ENCODE results near the gene VWA5A.
"Not testable (repeated sequence)": the region's sequence is repeated elsewhere in the genome, so short reads cannot be mapped to it uniquely, and the experiment has no call there.

Gene VWA5A

DNA sequence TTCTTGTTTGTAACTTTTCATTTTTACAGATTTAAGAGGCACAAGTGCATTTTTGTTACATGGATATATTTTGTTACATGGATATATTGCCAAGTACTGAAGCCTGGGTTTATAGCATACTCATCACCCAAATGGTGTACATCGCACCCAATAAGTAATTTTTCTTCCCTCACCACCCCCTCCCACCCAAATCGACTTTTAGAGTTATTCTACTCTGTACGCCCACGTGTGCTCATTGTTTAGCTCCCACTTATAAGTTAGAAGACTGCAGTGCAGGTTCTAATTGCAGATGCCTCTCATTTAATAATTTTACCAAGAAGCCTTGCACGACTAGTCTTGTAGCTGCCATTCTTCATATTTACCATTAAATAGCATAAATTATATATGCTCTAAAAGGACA lies 20.5 kb upstream of the VWA5A start:
- no peak for DNase-seq (ENCODE audit: low read depth)

DNA sequence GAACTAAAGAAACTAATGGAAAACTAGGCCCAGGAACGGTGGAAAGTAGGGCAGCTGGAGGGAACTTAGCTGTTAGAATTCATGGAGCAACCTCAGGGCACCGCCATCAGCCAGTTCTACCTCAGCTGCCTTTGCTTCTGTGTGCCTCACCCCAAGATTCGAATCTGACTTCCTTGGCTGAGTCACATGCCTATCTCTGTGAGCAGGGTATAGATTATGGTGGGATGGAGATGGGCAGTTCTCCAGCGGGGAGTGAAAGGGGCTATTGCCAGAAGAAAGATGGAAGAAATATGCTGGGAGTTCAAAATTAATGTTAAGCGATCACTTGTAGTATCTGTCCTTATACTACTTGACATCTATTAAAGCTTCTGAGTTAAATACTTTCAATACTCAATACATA lies 18.9 kb upstream of the VWA5A start:
- DNase-seq (ENCODE audit: low read depth), result no peak

DNA sequence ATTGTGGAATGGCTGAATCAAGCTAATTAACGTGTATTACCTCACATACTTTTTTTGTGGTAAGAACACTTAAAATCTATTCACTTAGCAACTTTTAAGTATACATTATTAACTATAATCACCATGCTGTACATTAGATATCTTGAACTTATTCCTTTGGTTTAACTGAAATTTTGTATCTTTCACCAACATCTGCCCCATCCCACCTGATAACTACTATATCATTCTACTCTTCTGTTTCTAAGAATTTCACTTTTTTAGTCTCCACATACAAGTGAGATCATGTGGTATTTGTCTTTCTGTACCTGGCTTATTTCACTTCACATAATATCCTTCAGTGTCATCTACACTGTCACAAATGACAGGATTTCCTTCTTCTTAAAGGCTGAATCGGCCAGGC lies 17.1 kb upstream of the VWA5A start:
- DNase-seq (ENCODE audit: low read depth), result no peak

DNA sequence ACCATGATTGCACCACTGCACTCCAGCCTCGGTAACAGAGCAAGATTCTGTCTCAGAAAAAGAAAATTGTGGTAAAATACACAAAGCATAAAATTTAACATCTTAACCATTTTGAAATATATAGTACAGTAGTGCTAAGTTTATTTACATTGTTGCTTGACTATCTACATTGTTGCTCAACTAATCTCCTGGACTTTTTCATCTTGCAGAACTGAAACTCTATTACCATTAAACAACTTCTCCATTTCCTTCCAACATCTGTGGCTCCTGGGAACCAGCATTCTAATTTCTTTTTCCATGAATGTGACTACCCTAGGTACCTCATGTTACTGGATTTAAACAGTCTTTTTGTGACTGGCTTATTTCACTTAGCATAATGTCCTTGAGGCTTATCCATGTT lies 13.5 kb upstream of the VWA5A start:
- no peak for DNase-seq (ENCODE audit: low read depth)

DNA sequence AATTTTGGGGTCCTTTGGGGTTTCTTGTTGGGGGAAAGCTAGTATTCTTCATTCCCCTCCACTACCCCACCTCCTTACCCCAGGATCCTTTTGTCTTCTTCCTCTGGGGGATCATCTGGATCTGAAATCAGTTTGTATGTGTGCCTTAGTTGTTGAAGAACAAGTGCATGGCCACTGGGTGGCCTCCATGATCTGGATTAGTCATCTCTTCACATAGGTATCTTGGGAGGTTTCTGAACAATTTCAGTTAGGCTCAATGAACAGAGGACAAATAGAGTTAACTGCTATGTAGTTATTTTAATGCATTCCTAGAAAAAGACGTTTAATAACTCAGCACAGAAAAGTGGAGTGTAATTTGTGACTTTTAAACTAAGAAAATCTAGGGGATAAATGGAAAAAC lies 7.1 kb upstream of the VWA5A start:
- no peak for DNase-seq (ENCODE audit: low read depth)

DNA sequence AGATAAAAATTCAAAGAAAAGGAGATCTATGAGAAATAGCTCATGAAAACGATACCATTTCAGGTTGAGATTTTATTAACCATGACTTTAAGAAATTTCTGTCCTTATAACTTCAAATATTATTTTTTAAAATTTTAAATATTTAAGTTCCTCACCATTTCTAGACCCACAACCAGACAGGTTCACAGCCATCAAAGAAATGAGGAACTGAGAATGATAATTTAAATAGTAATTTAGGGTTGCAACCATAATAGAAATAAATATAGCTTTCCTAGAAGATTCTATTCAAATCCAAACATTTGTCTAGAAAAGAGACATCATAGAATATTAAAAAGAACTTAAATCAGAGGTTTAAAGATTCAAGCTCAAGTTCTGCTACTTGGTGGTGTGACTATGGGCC lies 5.9 kb upstream of the VWA5A start:
- no peak for DNase-seq (ENCODE audit: low read depth)

DNA sequence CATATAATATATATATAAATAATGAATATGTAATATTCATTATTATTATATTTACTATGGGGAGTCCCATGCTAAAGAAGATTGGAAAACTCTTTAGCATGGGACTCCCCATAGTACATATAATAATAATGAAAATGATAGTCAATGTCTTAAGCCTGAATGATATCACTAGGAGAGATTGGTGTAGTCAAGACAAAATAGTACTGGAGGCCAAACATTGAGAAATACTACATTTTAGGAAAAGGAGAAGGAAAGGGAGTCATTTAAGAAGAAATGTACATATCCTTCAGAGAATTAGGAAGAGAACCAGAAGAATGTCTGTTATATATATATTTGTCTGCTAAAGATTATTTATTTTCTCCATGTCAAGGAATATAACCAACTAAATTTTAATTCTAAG lies 5.0 kb upstream of the VWA5A start:
- DNase-seq (ENCODE audit: low read depth), result no peak

DNA sequence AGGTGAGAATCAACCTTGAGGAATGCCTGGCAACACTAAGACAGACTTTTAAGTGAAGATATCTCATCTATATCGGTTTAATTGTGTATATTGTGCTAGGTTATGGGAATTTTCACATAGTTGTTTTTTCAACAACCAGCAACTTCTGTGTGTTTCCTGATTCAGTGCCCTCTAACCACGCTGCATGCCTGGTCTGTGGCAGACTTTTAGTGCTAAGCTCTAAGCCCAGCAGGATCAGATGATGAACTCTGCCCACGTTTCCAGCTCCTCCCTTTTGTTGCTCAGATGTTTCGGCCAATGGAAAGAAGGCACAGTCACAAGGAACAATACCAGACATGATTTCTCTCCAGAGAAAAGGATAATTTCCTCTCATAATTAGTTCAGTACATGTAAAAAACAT lies 1.4 kb upstream of the VWA5A start:
- DNase-seq (ENCODE audit: low read depth), result no peak

DNA sequence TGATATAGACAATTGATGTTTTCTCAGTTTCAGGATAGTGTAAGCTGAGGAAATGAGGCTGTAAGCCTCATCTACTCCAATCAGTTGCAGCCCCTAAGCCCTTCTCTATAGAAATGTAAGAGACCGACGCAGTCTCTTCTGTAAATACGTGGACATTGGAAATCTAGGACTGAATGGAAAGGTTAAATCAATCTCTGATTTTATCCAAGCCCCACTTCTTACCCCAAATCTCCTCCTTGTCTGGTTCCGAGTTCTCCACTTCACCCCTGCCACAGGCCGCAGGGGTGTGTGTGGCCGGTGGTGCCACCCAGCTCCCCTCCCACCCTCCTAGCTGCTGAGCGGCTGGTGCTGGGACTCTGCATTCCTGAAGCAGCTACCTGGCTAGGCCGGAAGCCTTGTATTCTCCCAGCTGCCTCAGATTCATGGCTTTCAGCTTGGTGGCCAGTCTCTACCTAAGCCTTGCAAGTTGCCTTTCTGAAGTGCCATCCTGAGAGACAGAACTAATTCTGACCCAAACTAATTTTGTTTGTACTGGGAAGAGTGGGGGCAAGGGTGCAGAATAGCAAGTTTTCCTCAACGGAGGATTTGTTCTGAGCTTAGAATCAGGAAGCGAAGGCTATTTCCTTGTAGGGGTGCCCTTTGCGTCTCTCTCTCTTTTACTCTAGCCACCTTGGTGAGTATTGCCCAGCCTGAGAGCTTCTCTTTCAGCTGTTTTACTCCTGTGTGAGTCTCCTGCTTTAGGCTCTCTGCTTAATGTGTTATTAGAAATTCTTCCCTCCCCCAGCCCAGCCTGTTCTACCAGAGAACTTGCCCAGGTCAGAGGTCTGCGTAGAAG lies 749 bp downstream of the VWA5A start:
- no peak for DNase-seq (ENCODE audit: low read depth)

DNA sequence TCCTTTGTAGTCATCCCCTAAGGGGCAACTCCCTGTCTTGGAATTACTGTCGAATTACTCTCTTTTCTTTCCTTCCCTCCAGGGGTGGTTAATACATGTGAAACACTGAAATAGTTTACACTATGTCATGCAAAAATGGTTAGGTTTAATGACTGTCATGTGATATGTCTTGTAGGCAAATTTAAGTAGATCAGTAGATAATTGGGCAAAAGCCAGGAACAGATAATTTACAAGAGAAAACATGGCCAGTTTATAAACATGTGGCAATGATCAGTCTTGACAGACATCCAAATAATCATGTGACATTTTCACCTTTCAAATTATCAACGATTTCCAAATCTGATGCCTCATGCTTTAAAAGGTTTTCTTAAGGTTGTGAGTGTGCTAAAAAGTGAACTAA lies 3.9 kb downstream of the VWA5A start:
- no peak for DNase-seq (ENCODE audit: low read depth)

DNA sequence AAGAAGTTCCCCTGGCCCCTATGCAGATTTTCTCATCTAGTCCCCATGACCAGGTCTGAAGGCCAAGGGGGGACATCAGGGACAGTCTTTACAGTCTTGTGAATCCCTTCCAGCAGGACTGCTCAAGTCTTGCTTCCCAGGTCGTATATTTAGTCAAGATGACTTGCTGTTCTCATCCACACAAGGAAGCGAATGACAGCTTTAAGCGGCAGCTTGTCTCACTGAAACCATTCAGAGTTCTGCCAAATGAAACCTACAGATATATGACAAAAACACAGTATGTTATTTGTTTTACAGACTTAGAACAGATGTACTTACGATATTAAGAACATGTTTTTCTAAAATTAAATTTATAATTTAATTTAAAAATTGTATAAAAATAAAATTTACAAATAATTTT lies 5.6 kb downstream of the VWA5A start:
- DNase-seq (ENCODE audit: low read depth), result no peak

DNA sequence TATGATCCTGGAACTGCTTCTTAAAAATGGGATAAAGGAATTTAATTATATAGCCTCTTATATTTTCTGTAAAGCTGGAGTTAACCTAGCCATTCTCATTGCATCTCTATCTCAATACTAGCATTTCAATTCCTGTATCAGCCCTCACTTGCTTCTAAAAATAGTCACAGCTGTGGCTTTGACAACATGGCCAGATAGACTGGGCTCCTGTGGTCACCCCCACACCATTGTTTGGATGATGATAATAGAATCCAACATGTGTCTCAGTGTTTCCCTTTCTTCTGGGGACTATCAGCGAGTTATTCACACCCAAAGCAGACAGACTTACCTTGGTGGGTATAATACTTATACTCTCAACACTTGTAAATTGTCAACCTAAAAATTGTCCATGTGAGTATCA lies 6.9 kb downstream of the VWA5A start:
- no peak for DNase-seq (ENCODE audit: low read depth)

DNA sequence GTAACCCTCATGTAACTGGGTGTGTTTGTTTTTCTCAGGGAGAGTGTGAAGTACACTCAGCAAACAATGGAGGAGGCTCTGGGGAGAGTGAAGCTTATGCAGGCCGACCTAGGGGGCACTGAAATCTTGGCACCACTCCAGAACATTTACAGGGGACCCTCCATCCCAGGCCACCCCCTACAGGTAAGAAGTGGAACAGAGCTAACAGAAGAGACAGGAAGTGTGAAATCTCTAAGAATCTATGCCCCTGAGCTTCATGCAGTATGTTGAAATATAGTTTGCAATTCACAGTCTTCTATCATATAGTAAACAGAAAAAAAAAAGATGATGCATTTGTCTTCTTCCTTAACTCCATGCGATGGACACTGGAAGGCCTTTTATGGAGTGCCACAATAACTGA lies 8.4 kb downstream of the VWA5A start:
- DNase-seq (ENCODE audit: low read depth), result no peak

DNA sequence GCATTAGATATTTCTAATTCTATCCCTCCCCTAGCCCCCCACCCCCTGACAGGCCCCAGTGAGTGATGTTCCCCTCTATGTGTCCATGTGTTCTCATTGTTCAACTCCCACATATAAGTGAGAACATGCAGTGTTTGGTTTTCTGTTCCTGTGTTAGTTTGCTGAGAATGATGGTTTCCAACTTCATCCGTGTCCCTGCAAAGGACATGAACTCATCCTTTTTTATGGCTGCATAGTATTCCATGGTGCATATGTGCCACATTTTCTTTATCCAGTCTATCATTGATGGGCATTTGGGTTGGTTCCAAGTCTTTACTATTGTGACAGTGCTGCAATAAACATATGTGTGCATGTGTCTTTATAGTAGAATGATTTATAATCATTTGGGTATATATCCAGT lies 11.9 kb downstream of the VWA5A start:
- DNase-seq (ENCODE audit: low read depth), result not testable (repeated sequence)

DNA sequence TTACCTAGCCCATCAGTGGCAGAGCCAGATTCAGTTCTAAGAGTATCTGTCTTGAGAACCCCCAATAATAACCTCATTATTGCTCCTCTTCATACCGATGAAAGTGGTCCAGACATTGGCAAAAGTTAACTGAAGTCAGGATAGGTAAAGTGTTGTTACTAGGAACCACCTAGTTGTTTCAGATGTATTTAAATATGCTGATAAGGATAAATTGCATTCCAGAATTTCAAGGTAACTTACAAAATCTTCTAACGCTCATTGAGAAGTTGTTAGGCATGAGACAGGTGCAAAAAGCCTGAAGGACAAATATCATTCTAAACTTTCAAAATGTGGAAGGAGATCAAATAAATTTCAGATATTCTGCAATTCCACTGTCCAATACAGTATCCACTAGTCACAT lies 27.8 kb downstream of the VWA5A start:
- no peak for DNase-seq (ENCODE audit: low read depth)

DNA sequence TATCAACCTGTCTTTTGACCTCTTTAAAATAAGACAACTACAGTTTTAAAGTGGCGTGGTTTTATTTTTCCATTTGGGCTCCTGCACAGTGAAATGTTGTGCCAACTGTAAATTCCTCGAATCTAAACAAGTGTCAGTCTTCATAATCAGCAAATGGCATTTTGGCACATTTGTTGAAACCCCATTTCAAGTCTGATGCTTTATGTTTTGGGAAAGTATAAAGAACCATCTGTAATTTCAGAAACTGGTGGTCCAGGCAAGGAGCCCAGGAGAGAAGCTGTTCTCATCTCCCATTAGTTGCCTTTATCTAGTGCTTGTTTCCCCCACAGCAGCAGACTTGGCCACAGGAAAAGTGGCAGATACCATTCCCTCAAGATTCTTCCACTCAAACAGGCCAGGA lies 32.7 kb downstream of the VWA5A start:
- no peak for DNase-seq (ENCODE audit: low read depth)

DNA sequence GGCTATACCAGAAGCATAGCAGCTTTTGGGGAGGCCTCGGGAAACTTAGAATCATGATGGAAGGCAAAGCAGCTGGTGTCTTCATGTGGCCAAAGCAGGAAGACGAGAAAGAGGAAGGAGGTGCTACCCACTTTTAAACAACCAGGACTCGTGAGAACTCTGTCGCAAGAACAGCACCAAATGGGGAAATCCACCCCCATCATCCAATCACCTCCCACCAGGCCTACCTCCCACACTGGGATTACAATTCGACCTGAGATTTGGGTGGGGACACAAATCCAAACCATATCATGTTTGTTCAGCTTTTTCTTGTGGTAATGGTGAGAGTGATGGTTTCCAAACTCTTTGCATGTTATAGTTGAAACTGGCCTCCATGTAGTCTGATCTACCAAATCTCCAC lies 35.4 kb downstream of the VWA5A start:
- no peak for DNase-seq (ENCODE audit: low read depth)

DNA sequence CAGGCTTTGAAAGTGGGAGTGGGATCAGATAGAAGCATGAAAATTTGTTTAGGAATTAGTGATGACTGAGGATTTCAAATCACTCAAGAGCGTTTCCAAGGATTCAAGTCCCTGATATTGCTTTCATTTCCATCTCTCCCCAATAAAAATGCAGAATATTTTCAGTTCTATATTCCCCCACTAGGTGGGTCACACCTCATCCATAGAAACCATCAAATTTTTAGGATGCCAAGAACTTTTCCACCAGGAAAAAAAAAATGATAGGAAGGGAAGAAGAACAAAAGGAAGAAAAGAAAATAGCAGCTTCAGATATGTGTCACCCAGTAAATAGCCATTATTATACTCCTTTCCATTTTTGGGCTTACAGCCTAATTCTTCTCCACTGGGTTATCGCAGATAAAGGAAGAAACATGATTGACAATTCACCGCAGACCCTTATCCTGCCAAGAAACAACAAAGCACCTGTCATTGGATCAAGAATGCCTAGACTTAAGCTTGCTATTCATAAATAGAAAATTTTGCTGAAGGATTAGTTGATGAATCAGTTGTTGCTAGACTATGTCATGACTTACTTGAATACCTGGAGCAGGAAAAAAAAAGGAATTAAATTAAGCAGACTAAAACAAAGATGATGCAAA lies 37.6 kb downstream of the VWA5A start:
- no peak for DNase-seq (ENCODE audit: low read depth)

DNA sequence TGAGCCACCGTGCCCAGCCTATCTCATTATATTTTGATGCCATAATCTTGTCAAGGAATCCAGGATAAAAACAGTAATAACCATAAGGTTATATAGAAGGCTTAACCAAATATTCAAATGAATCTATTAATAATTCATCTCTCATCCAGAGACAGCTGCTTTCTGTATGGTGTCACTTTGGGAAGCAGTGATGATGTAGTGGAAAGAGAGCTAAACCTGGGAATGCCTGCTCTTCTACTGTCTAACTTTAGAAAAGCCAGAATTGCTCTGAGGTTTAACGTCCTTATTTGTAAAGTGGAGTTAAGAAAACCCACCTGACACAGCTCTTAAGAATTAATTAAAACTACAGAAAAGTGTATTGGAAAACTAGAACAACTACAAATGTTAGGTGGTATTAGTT lies 38.6 kb downstream of the VWA5A start:
- DNase-seq (ENCODE audit: low read depth), result no peak

DNA sequence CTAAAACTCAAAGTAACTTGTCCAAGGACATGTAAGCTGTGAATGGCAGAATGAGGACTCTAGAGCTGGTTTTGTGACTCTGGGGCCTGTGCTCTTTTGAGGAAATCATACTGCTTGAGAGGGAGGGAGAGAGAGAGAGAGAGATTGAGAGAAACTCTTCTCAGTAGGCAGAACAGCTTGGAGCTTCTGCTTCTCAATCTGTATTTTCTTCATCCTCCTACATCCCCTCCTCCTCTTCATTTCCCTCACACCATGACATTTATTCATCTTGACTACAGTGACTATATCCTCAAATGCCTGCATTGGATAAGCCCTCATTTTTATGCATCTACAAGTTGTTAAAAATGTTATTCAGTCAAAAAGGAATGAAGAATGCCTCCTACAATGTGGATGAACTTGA lies 44.2 kb downstream of the VWA5A start:
- no peak for DNase-seq (ENCODE audit: low read depth)

DNA sequence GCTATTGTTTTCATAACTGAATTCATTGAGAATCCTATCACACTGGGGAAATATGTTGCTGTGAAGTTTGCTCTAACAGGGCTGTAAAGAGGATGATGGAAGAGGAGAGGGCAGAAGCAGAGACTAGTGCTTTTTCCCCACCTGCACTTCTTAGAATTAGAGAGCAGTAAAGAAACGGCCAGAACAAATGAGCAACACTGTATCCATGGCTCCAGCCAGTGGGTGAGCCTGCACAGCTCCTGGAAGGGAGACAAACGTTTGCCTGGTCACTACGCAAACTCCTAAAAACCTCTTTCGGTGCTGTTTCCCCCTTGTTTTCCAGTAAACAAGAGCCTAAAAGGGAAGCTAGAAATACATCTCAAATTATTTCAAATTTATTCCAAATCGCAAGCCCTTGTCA lies 45.7 kb downstream of the VWA5A start:
- DNase-seq (ENCODE audit: low read depth), result no peak

DNA sequence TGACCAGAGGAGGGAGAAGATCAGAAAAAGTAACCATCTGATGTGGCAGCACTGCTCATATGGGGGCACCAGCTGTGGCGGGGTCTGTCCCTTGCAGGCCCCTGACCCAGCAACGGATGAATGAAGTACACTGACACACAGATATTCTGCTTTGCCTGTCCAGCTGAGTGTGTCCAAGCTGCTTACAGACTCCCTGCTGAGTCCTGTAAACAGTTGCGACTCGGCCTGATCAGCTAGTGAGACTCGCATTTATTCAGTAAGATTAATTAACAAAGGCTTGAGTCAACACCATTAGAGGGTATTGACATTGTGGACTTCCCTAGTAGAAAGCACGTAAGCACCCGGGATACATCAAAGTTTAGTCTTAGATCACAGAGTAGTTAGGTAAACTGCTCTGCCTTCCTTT lies 52.6 kb downstream of the VWA5A start:
- DNase-seq (ENCODE audit: low read depth), result no peak

DNA sequence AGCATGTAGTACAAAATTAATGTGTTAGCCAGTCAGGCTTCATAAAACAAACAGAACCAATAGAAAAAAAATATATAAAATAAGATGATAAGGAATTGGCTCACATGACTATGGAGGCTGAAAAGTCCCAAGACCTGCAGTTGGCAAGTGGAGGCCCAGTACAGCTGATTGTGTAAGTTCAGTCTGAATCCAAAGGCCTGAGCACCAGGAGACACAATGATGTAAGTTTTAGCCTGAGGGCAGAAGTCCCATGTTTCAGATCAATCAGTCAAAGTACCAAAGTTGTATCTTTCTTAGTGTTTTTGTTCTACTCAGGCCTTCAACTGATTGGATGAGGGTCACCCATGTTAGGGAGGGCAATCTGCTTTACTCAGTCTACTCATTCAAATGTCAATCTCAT lies 53.5 kb downstream of the VWA5A start:
- DNase-seq (ENCODE audit: low read depth), result no peak

DNA sequence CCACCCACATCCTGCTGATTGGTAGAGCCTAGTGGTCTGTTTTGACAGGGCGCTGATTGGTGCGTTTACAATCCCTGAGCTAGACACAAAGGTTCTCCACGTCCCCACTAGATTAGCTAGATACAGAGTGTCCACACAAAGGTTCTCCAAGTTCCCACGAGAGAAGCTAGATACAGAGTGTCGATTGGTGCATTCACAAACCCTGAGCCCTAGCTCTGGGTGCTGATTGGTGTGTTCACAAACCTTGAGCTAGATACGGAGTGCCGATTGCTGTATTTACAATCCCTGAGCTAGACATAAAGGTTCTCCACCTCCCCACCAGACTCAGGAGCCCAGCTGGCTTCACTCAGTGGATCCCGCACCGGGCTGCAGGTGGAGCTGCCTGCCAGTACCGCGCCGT lies 55.1 kb downstream of the VWA5A start:
- DNase-seq (ENCODE audit: low read depth), result not testable (repeated sequence)
